B cell (primary cell): Measurements from ENCODE around the gene COMT. TPM values are rescaled to one million over a fixed set of nuclear protein-coding genes. Genes with fewer than 3 reads are reported as not detected.

Experiments
- ATAC-seq: fragments of 200-7000 bp; cut with Tn5 transposase; one replicate; pipeline ENCODE4 v1.10.0; 2021; ENCODE audit warnings: low read depth, mild to moderate bottlenecking, moderate number of reproducible peaks, moderate library complexity
- CTCF ChIA-PET: fragments of 350-600 bp; sonication (Branson Sonifier 250); formaldehyde crosslinking; loops from one replicate; lab custom pipeline; 2021; ENCODE audit warnings: antibody characterized with exemption, inconsistent platforms; lab: Charles Lee
- POLR2A ChIA-PET: fragments of 350-600 bp; sonication (Branson Sonifier 250); formaldehyde crosslinking; loops from one replicate; lab custom pipeline; 2021; ENCODE audit warnings: antibody characterized with exemption; lab: Charles Lee
- DNase-seq: peaks from one replicate; pipeline ENCODE4 v3.0.0; 2013
- H2AFZ ChIP-seq: 2 replicates; pipeline ENCODE4 v1.6.1; 2012; ENCODE audit warnings: mild to moderate bottlenecking, low read depth, low read length; ENCODE audit not compliant: insufficient read depth, poor library complexity, severe bottlenecking
- H3K27ac ChIP-seq, 2 donors: 1 replicate in 1 of 2; 2 replicates in 1 of 2; pipeline ENCODE4 v1.5.1; 2012 to 2013; ENCODE audit warnings: low read length in 2 of 2, mild to moderate bottlenecking in 2 of 2, moderate library complexity in 1 of 2
- H3K27me3 ChIP-seq, 4 experiments: fragments of 200-600 bp in 1 of 4; sonication (generic) in 1 of 4; replicated peaks in 1 of 4; 1 replicate in 2 of 4; 2 replicates in 2 of 4; pipeline versions ENCODE4 v1.6.1 to v1.7.0; 2013 to 2016; ENCODE audit warnings: low read length in 3 of 4, mild to moderate bottlenecking in 2 of 4, mixed read lengths in 1 of 4, moderate library complexity in 1 of 4; ENCODE audit not compliant: insufficient read depth in 4 of 4, control insufficient read depth in 3 of 4; ENCODE audit errors: control extremely low read depth in 1 of 4
- H3K36me3 ChIP-seq, 2 experiments: replicated peaks in 1 of 2; 1 replicate in 1 of 2; 2 replicates in 1 of 2; pipeline versions ENCODE4 v1.6.1 to v1.7.1; 2013; ENCODE audit warnings: low read length in 1 of 2; ENCODE audit not compliant: insufficient read depth in 2 of 2, control insufficient read depth in 1 of 2; ENCODE audit errors: control extremely low read depth in 1 of 2, extremely low read depth in 1 of 2
- H3K4me1 ChIP-seq, 2 donors: fragments of 200-600 bp in 1 of 2; sonication (generic) in 1 of 2; 1 replicate in 1 of 2; 2 replicates in 1 of 2; pipeline versions ENCODE4 v1.5.1 to v1.6.1; 2013 to 2017; ENCODE audit warnings: low read length in 2 of 2; ENCODE audit not compliant: control insufficient read depth in 2 of 2, insufficient read depth in 2 of 2
- H3K4me2 ChIP-seq: replicated peaks from 2 replicates; pipeline ENCODE3; 2012; ENCODE audit warnings: mild to moderate bottlenecking, low read depth, low read length; ENCODE audit not compliant: poor library complexity, severe bottlenecking
- H3K4me3 ChIP-seq, 5 experiments: fragments of 200-600 bp in 1 of 5; sonication (generic) in 1 of 5; 1 replicate in 3 of 5; 2 replicates in 2 of 5; pipeline versions ENCODE4 v1.5.1 to v1.7.0; 2011 to 2016; ENCODE audit warnings: low read length in 4 of 5, mild to moderate bottlenecking in 4 of 5, low read depth in 2 of 5, control low read depth in 1 of 5, moderate library complexity in 1 of 5; ENCODE audit not compliant: insufficient read depth in 1 of 5; ENCODE audit errors: control extremely low read depth in 1 of 5, extremely low read depth in 1 of 5
- H3K79me2 ChIP-seq: fragments of 200-600 bp; sonication (generic); one replicate; pipeline ENCODE4 v1.6.0; 2016; ENCODE audit warnings: low read length; ENCODE audit not compliant: control insufficient read depth, insufficient read depth
- H3K9ac ChIP-seq: fragments of 200-600 bp; sonication (generic); 2 replicates; pipeline ENCODE4 v1.6.1; 2017; ENCODE audit warnings: mild to moderate bottlenecking, low read length, moderate library complexity
- H3K9me3 ChIP-seq, 3 donors: one replicate each; pipeline versions ENCODE4 v1.6.1 to v1.7.1; 2013; ENCODE audit warnings: low read length in 2 of 3; ENCODE audit not compliant: control insufficient read depth in 2 of 3, insufficient read depth in 1 of 3; ENCODE audit errors: control extremely low read depth in 1 of 3
- H4K20me1 ChIP-seq: 2 replicates; pipeline ENCODE4 v1.6.0; 2012; ENCODE audit warnings: mild to moderate bottlenecking, low read length; ENCODE audit not compliant: insufficient read depth, control insufficient read depth, poor library complexity, severe bottlenecking
- H3K27ac Mint-ChIP-seq: one replicate; pipeline ENCODE4 v1.8.0; 2021; ENCODE audit warnings: mixed read lengths
- H3K27me3 Mint-ChIP-seq: one replicate; pipeline ENCODE4 v1.8.0; 2021; ENCODE audit warnings: mixed read lengths
- H3K4me1 Mint-ChIP-seq: one replicate; pipeline ENCODE4 v1.8.0; 2021; ENCODE audit warnings: mixed read lengths
- H3K4me3 Mint-ChIP-seq: one replicate; pipeline ENCODE4 v1.8.0; 2021; ENCODE audit warnings: mixed read lengths
- H3K9me3 Mint-ChIP-seq: one replicate; pipeline ENCODE4 v1.8.0; 2022; ENCODE audit warnings: mixed read lengths; ENCODE audit not compliant: insufficient read depth
- EZH2 ChIP-seq: IDR thresholded peaks from 2 replicates; pipeline ENCODE4 v1.6.1; 2012; ENCODE audit warnings: borderline replicate concordance, low read depth, mild to moderate bottlenecking, moderate library complexity, low read length; ENCODE audit not compliant: insufficient read depth, poor library complexity, severe bottlenecking
- WGBS: methylation state at CpG from one replicate; pipeline ENCODE4 v1.1.5; 2013; ENCODE audit warnings: missing lambda C conversion rate; ENCODE audit not compliant: insufficient coverage; 5-methylcytosine and 5-hydroxymethylcytosine counted together
- intact Hi-C: fragments of 100-400 bp; cut with micrococcal nuclease; formaldehyde crosslinking; loops from one replicate; pipeline ENCODE4 v1.10.0; 2022
- polyA plus RNA-seq: library from polyadenylated mRNA; depleted of rRNA; stranded (reverse); fragments of >200 nt; gene quantifications from 2 replicates; pipeline ENCODE4 v1.2.3, GENCODE V29; 2012
- total RNA-seq, 2 donors: library from RNA; stranded (reverse); fragments of 120-200 nt in 1 of 2; gene quantifications; 1 replicate in 1 of 2; 2 replicates in 1 of 2; pipeline versions ENCODE4 v1.2.3 to v1.2.4, GENCODE V29; 2013 to 2022
- TF ChIP-seq, protein P1 (sequence below): fragments of 200-600 bp; IDR thresholded peaks from one replicate; pipeline ENCODE4 v1.8.0; 2022; ENCODE audit warnings: antibody characterized with exemption, mild to moderate bottlenecking

COMT gene
- total and polyA plus RNA-seq, 2 donors (not counting 1 experiment from before 2014, with no cell fraction given): 32.6 to 58.3 TPM

DNA sequence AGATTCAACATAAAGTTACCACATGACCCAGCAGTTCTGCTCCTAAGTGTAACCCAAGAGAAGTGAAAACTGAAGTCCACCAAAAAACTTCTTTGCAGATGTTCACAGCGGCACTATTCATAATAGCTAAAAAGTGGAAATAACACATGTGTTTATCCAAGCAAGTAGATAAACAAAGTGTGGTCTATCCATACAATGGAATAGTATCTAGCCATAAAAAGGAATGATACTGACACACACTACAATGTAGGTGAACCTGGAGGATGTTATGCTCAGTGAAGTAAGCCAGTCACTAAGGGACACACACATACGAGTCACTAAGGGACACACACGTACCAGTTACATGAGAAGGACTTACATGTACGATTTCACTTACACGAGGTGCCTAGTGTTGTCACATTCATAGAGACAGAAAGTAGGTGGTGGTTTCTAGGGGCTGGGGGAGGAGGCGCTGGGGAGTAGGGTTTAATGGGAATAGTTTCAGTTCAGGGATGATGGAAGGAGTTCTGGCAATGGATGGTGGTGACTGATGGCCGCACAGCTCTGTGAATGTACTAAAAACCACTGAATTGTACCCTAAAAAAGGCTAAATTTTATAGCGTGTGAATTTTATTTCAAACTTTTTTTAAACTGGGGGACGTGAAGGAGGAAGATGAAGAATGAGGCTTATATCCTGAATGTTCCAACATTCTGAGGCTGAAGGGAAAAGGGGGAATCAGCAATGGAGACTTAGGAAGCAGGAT is 27.2 kb upstream of the COMT start:
- CTCF ChIA-PET: interaction anchor here (0.9 to 5.7 kb wide), 3 partner anchors 11 to 183 kb away, joined by 6 to 210 read pairs (median 8); no protein-coding TSS in a partner anchor
- no peak overlapping the region for H3K4me3 ChIP-seq
- Mint-ChIP-seq H3K4me3 (no peak overlapping the region), H3K4me1 (peaks cover 1% of the 10 kb centered on the region), H3K9me3 (no peaks in the 10 kb centered on the region), H3K27me3 (no peaks in the 10 kb centered on the region), H3K27ac (no peak overlapping the region)
- TF ChIP-seq EZH2: no peak
- TF ChIP-seq, protein P1, sequence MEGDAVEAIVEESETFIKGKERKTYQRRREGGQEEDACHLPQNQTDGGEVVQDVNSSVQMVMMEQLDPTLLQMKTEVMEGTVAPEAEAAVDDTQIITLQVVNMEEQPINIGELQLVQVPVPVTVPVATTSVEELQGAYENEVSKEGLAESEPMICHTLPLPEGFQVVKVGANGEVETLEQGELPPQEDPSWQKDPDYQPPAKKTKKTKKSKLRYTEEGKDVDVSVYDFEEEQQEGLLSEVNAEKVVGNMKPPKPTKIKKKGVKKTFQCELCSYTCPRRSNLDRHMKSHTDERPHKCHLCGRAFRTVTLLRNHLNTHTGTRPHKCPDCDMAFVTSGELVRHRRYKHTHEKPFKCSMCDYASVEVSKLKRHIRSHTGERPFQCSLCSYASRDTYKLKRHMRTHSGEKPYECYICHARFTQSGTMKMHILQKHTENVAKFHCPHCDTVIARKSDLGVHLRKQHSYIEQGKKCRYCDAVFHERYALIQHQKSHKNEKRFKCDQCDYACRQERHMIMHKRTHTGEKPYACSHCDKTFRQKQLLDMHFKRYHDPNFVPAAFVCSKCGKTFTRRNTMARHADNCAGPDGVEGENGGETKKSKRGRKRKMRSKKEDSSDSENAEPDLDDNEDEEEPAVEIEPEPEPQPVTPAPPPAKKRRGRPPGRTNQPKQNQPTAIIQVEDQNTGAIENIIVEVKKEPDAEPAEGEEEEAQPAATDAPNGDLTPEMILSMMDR: no peak
- H3K27ac ChIP-seq: no peak overlapping the region
- H3K36me3 ChIP-seq: peaks cover 4 to 64% of the 10 kb centered on the region in 2 experiments
- H3K79me2 ChIP-seq: no peaks in the 10 kb centered on the region
- POLR2A ChIA-PET: no interaction called here
- H3K4me2 ChIP-seq: no peak overlapping the region
- no peak overlapping the region for H2AFZ ChIP-seq
- H3K27me3 ChIP-seq: no peaks in the 10 kb centered on the region
- H3K4me1 ChIP-seq: no peaks in the 10 kb centered on the region
- intact Hi-C loops: no loop called here
- ATAC-seq: no peak
- no peak overlapping the region for H3K9ac ChIP-seq
- 97% methylated on average over 7 of the region's 9 CpGs for WGBS
- DNase-seq: no peak
- peaks cover 0 to 8% (median 5%) of the 10 kb centered on the region in 3 donors for H3K9me3 ChIP-seq
- no peaks in the 10 kb centered on the region for H4K20me1 ChIP-seq

- DNase-seq (no peak), ATAC-seq (no peak)
- H3K9me3 Mint-ChIP-seq: no peaks in the 10 kb centered on the region
- CTCF ChIA-PET: interaction anchor here (0.9 to 5.7 kb wide), 3 partner anchors 10 to 185 kb away, joined by 3 to 210 read pairs (median 15); no protein-coding TSS in a partner anchor
- no peak overlapping the region for H3K9ac ChIP-seq
- no peaks in the 10 kb centered on the region for H3K4me1 ChIP-seq
- POLR2A ChIA-PET: no interaction called here
- H3K27me3 ChIP-seq: no peaks in the 10 kb centered on the region
- H3K27ac ChIP-seq: no peak overlapping the region
- no peak overlapping the region for H2AFZ ChIP-seq
- WGBS: 90% methylated on average over 9 of the region's 13 CpGs
- no peak for TF ChIP-seq EZH2
- TF ChIP-seq, protein P1: no peak
- peaks cover 0 to 8% (median 5%) of the 10 kb centered on the region in 3 donors for H3K9me3 ChIP-seq
- no peak overlapping the region for H3K4me2 ChIP-seq
- no peaks in the 10 kb centered on the region for H3K79me2 ChIP-seq
- H3K27me3 Mint-ChIP-seq: no peaks in the 10 kb centered on the region
- no peak overlapping the region for H3K27ac Mint-ChIP-seq
- H3K4me3 ChIP-seq: no peak overlapping the region
- H4K20me1 ChIP-seq: no peaks in the 10 kb centered on the region
- H3K36me3 ChIP-seq: peaks cover 4 to 64% of the 10 kb centered on the region in 2 experiments
- H3K4me3 Mint-ChIP-seq: no peak overlapping the region
- intact Hi-C loops: no loop called here
- H3K4me1 Mint-ChIP-seq: no peaks in the 10 kb centered on the region
Observed at GRCh38 chr22:19915287-19915954, 26.2 kb upstream of the COMT start.
